ENCODE measurements around the gene STAB2. TPM values are rescaled to one million over a fixed set of nuclear protein-coding genes. Genes with fewer than 3 reads are reported as not detected.

The STAB2 gene
- total RNA-seq, 2 donors from 2014 or later, result not detected

GRCh38 chr12:103560604-103561101 is 26.4 kb upstream of the STAB2 start:
- ATAC-seq (replicated peaks in 1 of 2), result peak; percentile 67 to 75

GRCh38 chr12:103561174-103561573 is 25.9 kb upstream of the STAB2 start:
- peaks cover 4 to 8% of the 10 kb centered on the region in 2 donors for H3K36me3 Mint-ChIP-seq (ENCODE audit: insufficient read depth in 2 of 2)
- no peaks in the 10 kb centered on the region for H3K4me1 Mint-ChIP-seq (ENCODE audit: low read depth)
- H3K27me3 Mint-ChIP-seq (ENCODE audit: low read depth), result peaks cover 28% of the 10 kb centered on the region

More at GRCh38 chr12:103560604-103561101, 26.4 kb upstream of the STAB2 start:
- Mint-ChIP-seq H3K27me3 (ENCODE audit: low read depth) (peaks cover 33% of the 10 kb centered on the region), H3K9me3 (peaks cover 5 to 7% of the 10 kb centered on the region in 2 donors), H3K4me1 (ENCODE audit: low read depth) (no peaks in the 10 kb centered on the region), H3K27ac (no peak overlapping the region), H3K36me3 (ENCODE audit: insufficient read depth in 2 of 2) (peaks cover 2 to 4% of the 10 kb centered on the region in 2 donors), H3K4me3 (no peak overlapping the region)
- DNase-seq, result no peak

DNA sequence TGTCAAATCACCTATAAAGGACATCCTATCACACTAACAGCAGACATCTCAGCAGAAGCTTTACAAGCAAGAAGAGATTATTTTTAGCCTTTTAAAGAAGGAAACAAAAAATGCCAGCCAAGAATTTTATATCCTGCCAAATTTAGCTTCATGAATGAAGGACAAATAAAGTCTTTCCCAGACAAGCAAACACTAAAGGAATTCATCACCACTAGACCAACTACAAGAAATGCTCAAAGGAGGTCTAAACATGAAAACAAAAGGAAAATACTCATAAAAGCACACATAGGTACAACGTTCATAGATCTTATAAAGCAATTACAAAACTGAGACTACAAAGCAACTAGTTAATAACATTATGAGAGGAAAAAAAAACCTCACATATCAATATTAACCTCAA is 20.7 kb upstream of the STAB2 start:
- Mint-ChIP-seq H3K27ac (no peak overlapping the region), H3K36me3 (ENCODE audit: insufficient read depth in 2 of 2) (peaks cover 10 to 12% of the 10 kb centered on the region in 2 donors)
- no peak for ATAC-seq (replicated peaks in 1 of 2)

More at GRCh38 chr12:103561174-103561573, 25.9 kb upstream of the STAB2 start:
- ATAC-seq (replicated peaks in 1 of 2), result no peak
- no peak for DNase-seq
- no peak overlapping the region for H3K4me3 Mint-ChIP-seq
- H3K27ac Mint-ChIP-seq, result no peak overlapping the region
- peaks cover 7 to 12% of the 10 kb centered on the region in 2 donors for H3K9me3 Mint-ChIP-seq

DNA sequence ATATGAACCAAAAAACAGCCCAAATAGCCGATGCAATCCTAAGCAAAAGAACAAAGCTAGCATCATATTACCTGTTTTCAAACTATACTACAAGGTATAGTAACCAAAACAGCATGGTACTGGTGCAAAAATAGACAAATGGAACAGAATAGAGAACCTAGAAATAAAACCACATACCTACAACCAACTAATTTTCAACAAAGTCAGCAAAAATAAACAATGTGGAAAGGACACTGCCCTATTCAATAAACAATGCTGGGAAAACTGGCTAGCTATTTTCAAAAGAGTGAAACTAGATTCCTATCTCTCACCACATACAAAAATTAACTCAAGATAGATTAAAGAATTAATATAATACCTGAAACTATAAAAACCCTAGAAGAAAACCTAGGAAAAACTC is 17.8 kb upstream of the STAB2 start:
- DNase-seq (no peak), ATAC-seq (replicated peaks in 1 of 2) (no peak)
- Mint-ChIP-seq H3K9me3 (peaks cover 12 to 17% of the 10 kb centered on the region in 2 donors), H3K27me3 (ENCODE audit: low read depth) (peaks cover 68% of the 10 kb centered on the region), H3K27ac (no peak overlapping the region), H3K4me3 (no peak overlapping the region), H3K4me1 (ENCODE audit: low read depth) (no peaks in the 10 kb centered on the region), H3K36me3 (ENCODE audit: insufficient read depth in 2 of 2) (peaks cover 10 to 12% of the 10 kb centered on the region in 2 donors)

More for the DNA sequence above, 20.7 kb upstream of the STAB2 start:
- Mint-ChIP-seq H3K4me3 (no peak overlapping the region), H3K4me1 (ENCODE audit: low read depth) (no peaks in the 10 kb centered on the region), H3K9me3 (peaks cover 12 to 19% of the 10 kb centered on the region in 2 donors), H3K27me3 (ENCODE audit: low read depth) (peaks cover 55% of the 10 kb centered on the region)
- DNase-seq, result no peak

DNA sequence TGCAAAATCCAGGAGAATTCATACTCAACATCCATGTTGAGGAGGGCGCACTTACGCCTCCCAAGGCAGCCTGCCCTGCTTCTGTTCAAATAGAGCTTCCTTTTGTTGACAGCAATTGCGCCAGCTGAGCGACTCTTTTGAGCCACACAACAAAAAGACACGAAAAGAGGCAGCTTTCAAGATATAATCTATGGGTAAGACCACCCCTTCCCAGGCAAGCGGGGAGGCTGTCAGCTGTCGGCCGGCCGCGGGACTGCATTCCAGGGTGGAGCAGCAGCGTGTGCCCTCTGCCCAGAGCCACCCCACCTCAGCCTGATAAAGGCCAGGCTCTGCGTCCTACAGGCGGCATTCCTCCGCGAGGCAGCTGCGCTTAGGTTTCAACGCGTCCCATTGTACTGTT is 15.8 kb upstream of the STAB2 start:
- H3K4me1 Mint-ChIP-seq (ENCODE audit: low read depth), result peaks cover 12% of the 10 kb centered on the region
- ATAC-seq (replicated peaks in 1 of 2) (no peak), DNase-seq (no peak)
- H3K9me3 Mint-ChIP-seq, result peaks cover 5 to 6% of the 10 kb centered on the region in 2 donors
- H3K27ac Mint-ChIP-seq, result no peak overlapping the region
- H3K4me3 Mint-ChIP-seq, result no peak overlapping the region
- H3K27me3 Mint-ChIP-seq (ENCODE audit: low read depth), result peaks cover 84% of the 10 kb centered on the region
- H3K36me3 Mint-ChIP-seq (ENCODE audit: insufficient read depth in 2 of 2), result peaks cover 2 to 8% of the 10 kb centered on the region in 2 donors

GRCh38 chr12:103572312-103573045 is 14.6 kb upstream of the STAB2 start:
- peaks cover 2 to 4% of the 10 kb centered on the region in 2 donors for H3K9me3 Mint-ChIP-seq
- ATAC-seq (replicated peaks in 1 of 2), result no peak
- DNase-seq, result no peak
- peaks cover 12% of the 10 kb centered on the region for H3K4me1 Mint-ChIP-seq (ENCODE audit: low read depth)
- no peak overlapping the region for H3K4me3 Mint-ChIP-seq
- H3K27me3 Mint-ChIP-seq (ENCODE audit: low read depth), result peaks cover 83% of the 10 kb centered on the region
- no peak overlapping the region for H3K27ac Mint-ChIP-seq
- H3K36me3 Mint-ChIP-seq (ENCODE audit: insufficient read depth in 2 of 2), result peaks cover 0 to 2% of the 10 kb centered on the region in 2 donors

- Mint-ChIP-seq H3K4me3 (no peak overlapping the region), H3K36me3 (ENCODE audit: insufficient read depth in 2 of 2) (no peaks in the 10 kb centered on the region), H3K9me3 (no peaks in the 10 kb centered on the region), H3K27me3 (ENCODE audit: low read depth) (peaks cover 83% of the 10 kb centered on the region), H3K27ac (no peak overlapping the region), H3K4me1 (ENCODE audit: low read depth) (peaks cover 12% of the 10 kb centered on the region)
- DNase-seq (no peak), ATAC-seq (replicated peaks in 1 of 2) (no peak)
Observed at GRCh38 chr12:103573185-103573584, 13.9 kb upstream of the STAB2 start.

GRCh38 chr12:103578926-103579325 is 8.1 kb upstream of the STAB2 start:
- no peaks in the 10 kb centered on the region for H3K36me3 Mint-ChIP-seq (ENCODE audit: insufficient read depth in 2 of 2)
- peaks cover 69% of the 10 kb centered on the region for H3K27me3 Mint-ChIP-seq (ENCODE audit: low read depth)
- H3K9me3 Mint-ChIP-seq, result peaks cover 0 to 2% of the 10 kb centered on the region in 2 donors
- ATAC-seq (replicated peaks in 1 of 2) (no peak), DNase-seq (no peak)
- no peak overlapping the region for H3K27ac Mint-ChIP-seq
- H3K4me1 Mint-ChIP-seq (ENCODE audit: low read depth), result peaks cover 12% of the 10 kb centered on the region
- no peak overlapping the region for H3K4me3 Mint-ChIP-seq

GRCh38 chr12:103580026-103580425 is 7.0 kb upstream of the STAB2 start:
- DNase-seq, result no peak
- H3K9me3 Mint-ChIP-seq, result peaks cover 0 to 2% of the 10 kb centered on the region in 2 donors
- peaks cover 8% of the 10 kb centered on the region for H3K4me1 Mint-ChIP-seq (ENCODE audit: low read depth)
- H3K27ac Mint-ChIP-seq, result no peak overlapping the region
- no peak overlapping the region for H3K4me3 Mint-ChIP-seq
- H3K27me3 Mint-ChIP-seq (ENCODE audit: low read depth), result peaks cover 65% of the 10 kb centered on the region
- ATAC-seq (replicated peaks in 1 of 2), result no peak
- H3K36me3 Mint-ChIP-seq (ENCODE audit: insufficient read depth in 2 of 2), result no peaks in the 10 kb centered on the region

GRCh38 chr12:103583008-103583407 is 4.1 kb upstream of the STAB2 start:
- Mint-ChIP-seq H3K4me1 (ENCODE audit: low read depth) (no peaks in the 10 kb centered on the region), H3K9me3 (peaks cover 0 to 2% of the 10 kb centered on the region in 2 donors)

GRCh38 chr12:103586132-103586531 is 941 bp upstream of the STAB2 start:
- Mint-ChIP-seq H3K4me1 (ENCODE audit: low read depth) (no peaks in the 10 kb centered on the region), H3K27me3 (ENCODE audit: low read depth) (peaks cover 29% of the 10 kb centered on the region), H3K4me3 (no peak overlapping the region), H3K27ac (no peak overlapping the region), H3K9me3 (peaks cover 0 to 2% of the 10 kb centered on the region in 2 donors), H3K36me3 (ENCODE audit: insufficient read depth in 2 of 2) (no peaks in the 10 kb centered on the region)
- ATAC-seq (replicated peaks in 1 of 2) (no peak), DNase-seq (no peak)

More at GRCh38 chr12:103583008-103583407, 4.1 kb upstream of the STAB2 start:
- H3K36me3 Mint-ChIP-seq (ENCODE audit: insufficient read depth in 2 of 2), result no peaks in the 10 kb centered on the region
- ATAC-seq (replicated peaks in 1 of 2) (no peak), DNase-seq (no peak)
- peaks cover 46% of the 10 kb centered on the region for H3K27me3 Mint-ChIP-seq (ENCODE audit: low read depth)
- H3K27ac Mint-ChIP-seq, result no peak overlapping the region
- H3K4me3 Mint-ChIP-seq, result no peak overlapping the region

- DNase-seq, result no peak
- no peaks in the 10 kb centered on the region for H3K36me3 Mint-ChIP-seq (ENCODE audit: insufficient read depth in 2 of 2)
- peaks cover 19% of the 10 kb centered on the region for H3K27me3 Mint-ChIP-seq (ENCODE audit: low read depth)
- no peaks in the 10 kb centered on the region for H3K4me1 Mint-ChIP-seq (ENCODE audit: low read depth)
- no peak overlapping the region for H3K27ac Mint-ChIP-seq
- H3K4me3 Mint-ChIP-seq, result no peak overlapping the region
- no peaks in the 10 kb centered on the region for H3K9me3 Mint-ChIP-seq
- no peak for ATAC-seq (replicated peaks in 1 of 2)
Observed at GRCh38 chr12:103588680-103589079, 1.6 kb downstream of the STAB2 start.

DNA sequence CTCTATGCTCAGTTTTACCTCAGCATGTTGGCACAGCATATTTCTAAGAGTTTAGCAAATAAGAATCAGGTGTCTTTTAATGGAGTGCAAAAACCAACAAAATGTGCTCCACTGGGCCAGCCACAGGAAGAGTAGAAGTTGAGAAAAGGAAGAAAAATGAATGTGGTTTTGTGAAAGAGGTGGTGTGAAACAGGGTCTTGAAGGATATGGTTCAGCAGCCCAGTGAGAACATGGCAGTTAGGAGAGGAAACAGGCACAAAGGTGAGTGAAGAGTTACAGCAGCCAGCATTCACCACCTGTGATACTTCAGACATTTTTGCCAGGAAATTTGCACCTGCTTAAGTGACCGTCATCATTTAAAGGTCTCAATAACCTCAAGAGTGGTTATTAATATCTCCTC is 2.4 kb downstream of the STAB2 start:
- H3K27me3 Mint-ChIP-seq (ENCODE audit: low read depth), result peaks cover 11% of the 10 kb centered on the region
- no peak overlapping the region for H3K4me3 Mint-ChIP-seq
- no peak overlapping the region for H3K27ac Mint-ChIP-seq
- H3K4me1 Mint-ChIP-seq (ENCODE audit: low read depth), result no peaks in the 10 kb centered on the region
- no peaks in the 10 kb centered on the region for H3K36me3 Mint-ChIP-seq (ENCODE audit: insufficient read depth in 2 of 2)
- ATAC-seq (replicated peaks in 1 of 2) (no peak), DNase-seq (no peak)
- no peaks in the 10 kb centered on the region for H3K9me3 Mint-ChIP-seq
